ENCODE measurements around the gene PSMD13. TPM values are rescaled to one million over a fixed set of nuclear protein-coding genes. Genes with fewer than 3 reads are reported as not detected.

The PSMD13 gene
- total RNA-seq, 2 experiments from 2014 or later: 246 to 250 TPM

GRCh38 chr11:289398-289711 is 52.6 kb downstream of the PSMD13 start:
- ChIA-PET POLR2A (interaction anchor here (0.5 to 0.8 kb wide), 2 partner anchors 39 to 488 kb away, joined by 3 to 5 read pairs; no protein-coding TSS in a partner anchor), CTCF (interaction anchor here (0.8 to 3.2 kb wide), 5 partner anchors 10 to 159 kb away, joined by 3 to 16 read pairs (median 3); partner anchors contain the start of gene SIGIRR)

- CTCF ChIA-PET: interaction anchor here (0.8 to 3.2 kb wide), 9 partner anchors 8 to 158 kb away, joined by 3 to 16 read pairs (median 3); partner anchors contain the start of genes IFITM5 and SIGIRR
- POLR2A ChIA-PET: interaction anchor here (0.5 to 1.4 kb wide), 3 partner anchors 9 to 488 kb away, joined by 4 to 5 read pairs (median 5); no protein-coding TSS in a partner anchor
Measured at GRCh38 chr11:289712-290620, 53.2 kb downstream of the PSMD13 start.

DNA sequence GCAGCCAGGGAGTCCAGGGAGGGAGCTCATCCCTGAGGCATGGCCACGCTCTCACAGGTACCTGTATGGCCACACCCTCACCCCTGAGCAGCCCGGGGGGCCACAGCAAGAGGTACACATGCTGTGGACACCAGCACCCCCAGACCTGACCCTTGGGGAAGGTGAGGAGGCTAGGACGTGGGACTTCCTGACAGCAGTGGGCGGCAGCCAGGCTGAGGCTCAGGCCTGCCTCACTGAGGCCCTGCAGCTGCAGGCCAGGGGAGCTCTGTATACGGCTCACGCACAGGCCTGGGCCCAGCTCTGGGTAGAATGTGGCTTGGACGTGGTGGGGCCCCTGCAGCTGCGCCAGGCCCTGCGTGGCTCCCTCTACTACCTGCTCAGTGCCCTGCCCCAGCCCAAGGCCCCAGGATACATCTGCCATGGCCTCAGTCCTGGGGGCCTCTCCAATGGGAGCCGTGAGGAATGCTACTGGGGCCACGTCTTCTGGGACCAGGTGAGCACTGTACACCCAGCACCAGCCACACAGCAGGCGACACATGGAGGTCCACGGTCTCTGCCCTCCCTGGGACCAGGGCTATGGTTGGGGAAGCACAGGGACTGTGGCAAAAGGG is 54.0 kb downstream of the PSMD13 start:
- ChIA-PET POLR2A (interaction anchor here (0.8 to 1.4 kb wide), 2 partner anchors 10 to 23 kb away, joined by 4 to 5 read pairs; no protein-coding TSS in a partner anchor), CTCF (interaction anchor here (0.8 to 1.5 kb wide), 6 partner anchors 8 to 124 kb away, joined by 3 to 5 read pairs (median 3); partner anchors contain the start of genes IFITM5 and SIGIRR)

DNA sequence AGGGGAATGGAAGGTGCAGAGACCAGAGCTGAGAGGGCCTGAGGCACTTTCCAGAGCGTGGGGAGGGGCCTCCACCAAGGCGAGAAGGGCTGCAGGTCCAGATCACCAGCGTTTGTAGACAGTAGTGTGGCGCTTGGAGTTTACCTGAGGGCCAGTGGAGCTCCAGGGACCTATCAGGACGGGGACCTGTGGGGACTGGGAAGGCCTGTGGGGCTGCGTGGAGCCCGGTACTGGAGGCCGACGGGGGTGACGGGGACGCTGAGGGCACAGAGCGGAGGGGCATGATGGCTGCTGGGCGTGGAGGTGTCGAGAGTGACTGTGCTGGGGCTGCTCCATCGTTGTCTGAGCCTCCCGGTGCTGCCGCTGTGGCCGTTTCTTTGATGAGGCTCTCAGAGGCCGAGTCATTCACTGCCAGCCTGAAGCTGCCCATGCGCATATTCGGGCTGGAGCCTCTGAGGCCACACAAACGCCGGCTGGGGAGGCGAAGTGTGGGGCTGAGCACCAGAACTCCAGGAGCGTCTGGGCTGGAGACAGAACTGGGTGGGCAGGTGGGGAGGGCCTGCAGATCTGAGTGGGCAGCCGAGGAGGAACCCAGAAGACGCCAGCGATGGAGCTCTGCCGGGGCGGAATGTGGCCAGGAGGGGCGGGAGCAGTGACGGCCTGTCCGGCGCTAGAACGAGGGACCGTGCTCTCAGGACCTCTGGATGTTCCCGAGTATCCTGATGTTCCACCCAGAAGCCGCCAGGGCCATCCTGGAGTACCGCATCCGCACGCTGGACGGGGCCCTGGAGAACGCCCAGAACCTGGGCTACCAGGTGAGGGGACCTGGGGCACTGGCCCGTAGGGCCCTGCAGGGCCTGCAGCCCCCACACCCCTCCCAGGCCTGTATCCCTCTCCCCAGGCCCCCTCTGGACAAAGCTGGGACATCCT is 54.8 kb downstream of the PSMD13 start:
- POLR2A ChIA-PET: no interaction called here
- CTCF ChIA-PET: interaction anchor here (1.2 kb wide), 1 partner anchor 8 kb away, joined by 3 read pairs; the partner anchor contains the start of gene IFITM5

- CTCF ChIA-PET: interaction anchor here (0.6 kb wide), 1 partner anchor 64 kb away, joined by 3 read pairs; no protein-coding TSS in a partner anchor
- POLR2A ChIA-PET: no interaction called here
Measured at GRCh38 chr11:292211-293121, 55.7 kb downstream of the PSMD13 start.

GRCh38 chr11:293271-293851 is 56.6 kb downstream of the PSMD13 start:
- CTCF ChIA-PET: interaction anchor here (0.6 to 2.6 kb wide), 3 partner anchors 12 to 65 kb away, joined by 3 to 17 read pairs (median 4); no protein-coding TSS in a partner anchor
- POLR2A ChIA-PET: interaction anchor here (0.9 kb wide), 1 partner anchor 11 kb away, joined by 3 read pairs; no protein-coding TSS in a partner anchor

DNA sequence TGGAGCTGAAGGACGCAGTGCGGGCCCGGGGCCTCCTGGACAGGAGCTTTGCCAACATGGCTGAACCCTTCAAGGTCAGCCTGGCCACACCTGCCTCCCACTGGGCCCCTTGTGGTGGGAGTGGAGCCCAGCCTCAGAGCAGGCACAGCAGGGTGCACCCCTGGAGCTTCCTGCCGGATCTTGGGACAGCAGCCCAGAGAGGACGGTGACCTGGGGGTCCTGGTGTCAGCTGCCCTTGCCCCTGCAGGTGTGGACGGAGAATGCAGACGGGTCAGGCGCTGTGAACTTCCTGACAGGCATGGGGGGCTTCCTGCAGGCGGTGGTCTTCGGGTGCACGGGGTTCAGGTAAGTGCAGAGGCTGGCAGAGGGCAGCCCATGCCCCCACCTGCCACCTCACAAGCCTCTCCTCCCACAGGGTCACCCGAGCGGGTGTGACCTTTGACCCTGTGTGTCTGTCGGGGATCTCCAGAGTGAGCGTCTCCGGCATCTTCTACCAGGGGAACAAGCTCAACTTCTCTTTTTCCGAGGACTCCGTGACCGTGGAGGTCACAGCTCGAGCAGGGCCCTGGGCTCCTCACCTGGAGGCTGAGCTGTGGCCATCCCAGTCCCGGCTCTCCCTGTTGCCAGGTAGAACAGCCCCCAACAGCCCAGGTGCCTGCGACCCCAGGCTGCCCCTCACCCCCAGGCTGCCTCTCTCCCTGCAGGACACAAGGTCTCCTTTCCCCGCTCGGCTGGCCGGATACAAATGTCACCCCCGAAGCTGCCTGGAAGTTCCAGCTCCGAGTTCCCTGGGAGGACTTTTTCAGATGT is 57.3 kb downstream of the PSMD13 start:
- ChIA-PET POLR2A (interaction anchor here (0.9 kb wide), 1 partner anchor 12 kb away, joined by 3 read pairs; no protein-coding TSS in a partner anchor), CTCF (interaction anchor here (1.1 to 2.6 kb wide), 2 partner anchors 12 to 13 kb away, joined by 4 to 17 read pairs; no protein-coding TSS in a partner anchor)

- CTCF ChIA-PET: interaction anchor here (1.1 to 2.6 kb wide), 2 partner anchors 11 to 14 kb away, joined by 4 to 17 read pairs; no protein-coding TSS in a partner anchor
Measured at GRCh38 chr11:294780-295179, 58.0 kb downstream of the PSMD13 start.

DNA sequence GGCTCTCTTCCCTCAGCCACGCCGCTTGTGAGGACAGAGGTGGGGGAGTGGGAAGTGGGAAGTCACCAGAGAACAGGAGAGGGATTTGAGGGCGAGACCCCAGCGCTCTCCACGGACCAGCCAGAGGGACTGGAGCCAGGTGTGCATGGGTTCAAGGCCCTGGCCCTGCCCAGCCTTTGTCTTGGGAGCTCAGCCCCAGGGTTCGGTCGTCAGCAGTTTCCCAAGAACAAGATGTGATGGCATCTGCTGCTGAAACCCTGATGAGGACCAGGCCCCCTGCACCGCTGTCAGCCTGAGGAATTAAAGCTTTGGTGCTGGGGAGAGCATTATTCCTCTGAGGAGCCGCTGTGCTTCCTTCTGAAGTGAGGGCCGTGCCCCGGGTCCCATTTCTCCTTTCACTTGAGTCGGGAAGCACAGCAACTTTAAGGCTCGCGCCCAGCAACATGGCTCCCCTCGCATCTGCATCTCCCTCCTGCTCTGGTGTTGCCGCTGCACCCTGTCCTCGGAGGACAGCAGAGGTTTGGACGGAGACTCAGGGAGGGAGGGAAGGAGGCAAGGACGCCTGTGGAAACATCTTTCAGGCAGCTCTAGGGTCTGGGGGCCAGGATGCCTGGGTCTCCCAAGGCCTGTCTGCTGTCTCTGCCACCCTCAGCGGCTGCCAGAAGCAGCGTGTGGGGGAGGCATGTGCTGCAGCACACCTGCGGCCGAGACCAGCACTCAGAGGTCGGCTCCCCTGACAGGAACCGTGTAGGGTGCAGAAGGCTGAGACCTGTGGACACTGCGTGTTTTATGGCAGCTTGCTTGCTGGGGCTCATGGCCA is 58.8 kb downstream of the PSMD13 start:
- ChIA-PET POLR2A (no interaction called here), CTCF (interaction anchor here (2.6 kb wide), 1 partner anchor 10 kb away, joined by 17 read pairs; no protein-coding TSS in a partner anchor)

More at GRCh38 chr11:294780-295179, 58.0 kb downstream of the PSMD13 start:
- POLR2A ChIA-PET: no interaction called here

DNA sequence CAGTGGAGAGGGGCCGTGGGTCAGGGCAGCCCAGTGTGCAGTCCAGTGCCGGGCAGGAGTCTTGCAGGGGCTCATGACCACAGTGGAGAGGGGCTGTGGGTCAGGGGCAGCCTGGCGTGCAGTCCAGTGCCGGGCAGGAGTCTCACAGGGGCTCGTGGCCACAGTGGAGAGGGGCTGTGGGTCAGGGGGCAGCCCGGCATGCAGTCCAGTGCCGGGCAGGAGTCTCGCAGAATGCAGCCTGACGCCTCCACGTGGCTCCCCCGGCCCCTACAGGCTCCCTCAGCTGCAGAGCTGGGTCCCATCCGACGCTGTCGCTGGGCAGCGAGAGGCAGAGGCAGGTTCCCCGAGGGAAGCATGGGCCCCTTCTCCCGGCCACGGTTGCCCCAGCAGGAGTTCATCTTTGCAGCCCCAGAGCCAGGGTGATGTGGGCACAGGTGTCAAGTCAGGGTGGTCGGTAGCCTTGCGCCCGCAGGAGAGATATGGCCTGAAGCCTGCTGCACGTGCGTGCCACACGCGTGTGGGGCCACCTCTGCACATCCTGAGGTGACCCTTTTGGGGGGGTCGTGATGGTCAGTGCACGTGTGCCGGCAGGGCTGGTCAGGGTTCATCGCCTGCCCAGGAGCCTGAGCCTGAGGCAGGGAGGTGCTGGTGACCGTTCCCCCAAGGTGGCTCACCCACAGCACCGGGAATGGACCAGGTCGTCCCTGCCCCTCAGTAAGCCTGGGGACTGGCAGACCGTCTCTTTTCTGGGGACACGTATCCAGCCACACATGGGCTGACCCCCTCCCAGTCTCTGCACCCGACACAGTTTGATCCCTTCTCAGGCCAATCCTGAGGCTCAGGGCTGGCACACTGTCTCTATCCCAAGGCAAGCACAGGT is 59.6 kb downstream of the PSMD13 start:
- ChIA-PET CTCF (interaction anchor here (2.6 kb wide), 1 partner anchor 9 kb away, joined by 17 read pairs; no protein-coding TSS in a partner anchor), POLR2A (no interaction called here)

DNA sequence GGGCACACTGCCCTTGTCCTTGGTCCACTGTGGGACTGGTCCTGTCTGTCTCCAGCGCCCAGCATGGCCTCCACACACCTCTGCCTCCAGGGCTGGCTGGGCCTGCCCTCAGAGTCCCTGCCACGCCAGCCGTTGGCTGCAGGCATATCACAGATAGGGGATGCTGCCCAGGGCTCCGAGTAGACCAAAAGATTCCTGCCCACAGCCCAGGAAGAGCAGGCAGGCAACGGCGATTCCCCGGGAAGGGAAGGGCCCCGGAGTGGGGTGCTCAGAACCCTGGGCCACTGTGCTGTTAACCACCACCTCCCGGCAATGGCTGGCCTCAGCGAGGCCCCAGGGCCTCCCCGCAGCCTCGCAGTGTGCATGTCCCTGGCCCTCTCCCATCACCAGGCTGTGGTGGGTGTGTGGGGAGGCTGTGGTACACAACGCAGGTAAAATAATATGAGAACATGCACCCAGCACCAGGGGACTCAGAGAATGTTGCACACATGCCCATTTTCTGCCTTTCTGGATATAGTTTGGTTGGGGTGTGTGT is 60.3 kb downstream of the PSMD13 start:
- POLR2A ChIA-PET: interaction anchor here (0.6 kb wide), 1 partner anchor 85 kb away, joined by 3 read pairs; no protein-coding TSS in a partner anchor
- CTCF ChIA-PET: no interaction called here

GRCh38 chr11:297586-298405 is 61.0 kb downstream of the PSMD13 start:
- ChIA-PET CTCF (no interaction called here), POLR2A (interaction anchor here (0.6 kb wide), 1 partner anchor 84 kb away, joined by 3 read pairs; no protein-coding TSS in a partner anchor)

DNA sequence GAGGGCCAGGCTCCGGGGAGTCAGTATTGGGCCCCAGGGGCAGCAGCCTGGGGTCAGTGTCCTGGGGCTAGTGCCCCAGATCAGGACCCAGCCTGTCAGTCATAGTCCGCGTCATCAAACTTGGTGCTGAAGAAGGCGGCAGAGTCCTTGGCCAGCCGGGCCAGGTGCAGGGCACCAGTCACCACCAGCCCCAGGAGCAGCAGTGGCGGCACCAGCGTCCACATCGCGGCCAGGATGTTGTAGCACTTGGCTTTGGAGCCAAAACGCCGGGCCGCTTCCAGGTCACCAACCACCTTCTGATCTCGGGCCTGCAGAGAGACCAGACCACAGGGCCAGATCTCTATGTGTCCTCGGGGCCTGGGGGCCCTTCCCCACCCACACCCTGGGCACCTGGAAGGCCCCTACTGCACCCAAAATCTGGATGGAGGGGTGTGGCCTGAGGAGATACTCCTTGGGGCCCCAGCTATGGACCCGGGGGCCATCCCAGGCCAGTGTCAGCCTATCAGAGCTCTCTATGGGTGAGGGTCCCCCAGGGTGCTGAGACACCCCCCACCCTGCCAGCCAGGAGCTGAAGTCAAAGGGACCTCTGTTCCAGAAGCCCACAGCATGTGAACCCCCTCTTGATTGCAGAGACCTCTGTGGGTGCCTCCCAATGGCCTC is 61.8 kb downstream of the PSMD13 start:
- ChIA-PET POLR2A (no interaction called here), CTCF (interaction anchor here (0.6 to 1.7 kb wide), 3 partner anchors 8 to 248 kb away, joined by 3 to 4 read pairs (median 3); no protein-coding TSS in a partner anchor)
